Nephron progenitor cell (in vitro differentiated cells): ENCODE results near the gene ITPR1.
"Not testable (repeated sequence)": the region's sequence is repeated elsewhere in the genome, so short reads cannot be mapped to it uniquely, and the experiment has no call there.

ENCODE experiments used
- DNase-seq: peaks from one replicate; pipeline ENCODE4 v3.0.0; 2021
- H3K27ac Mint-ChIP-seq: 2 replicates; pipeline ENCODE4 v1.8.0; 2021; ENCODE audit warnings: mild to moderate bottlenecking, moderate library complexity, mixed read lengths
- H3K27me3 Mint-ChIP-seq: 2 replicates; pipeline ENCODE4 v1.8.0; 2021; ENCODE audit warnings: mild to moderate bottlenecking, low read depth, mixed read lengths; ENCODE audit not compliant: poor library complexity
- H3K36me3 Mint-ChIP-seq: 2 replicates; pipeline ENCODE4 v1.8.0; 2021; ENCODE audit warnings: low read depth, mixed read lengths
- H3K4me1 Mint-ChIP-seq: 2 replicates; pipeline ENCODE4 v1.8.0; 2021; ENCODE audit warnings: mixed read lengths
- H3K4me3 Mint-ChIP-seq: 2 replicates; pipeline ENCODE4 v1.8.0; 2021; ENCODE audit warnings: mild to moderate bottlenecking, moderate library complexity, mixed read lengths
- H3K9me3 Mint-ChIP-seq: 2 replicates; pipeline ENCODE4 v1.8.0; 2021; ENCODE audit warnings: mild to moderate bottlenecking, moderate library complexity, mixed read lengths
- CTCF ChIP-seq: fragments of 200-600 bp; sonication (generic); IDR thresholded peaks from 2 replicates; pipeline ENCODE4 v1.5.0; 2021; ENCODE audit warnings: antibody characterized with exemption

ITPR1 gene

GRCh38 chr3:4493014-4493940, at the start of gene ITPR1:
TSS of gene ITPR1 (plus strand) at chr3:4493348. CDS start at chr3:4516492, 23,144 bp downstream.
- Mint-ChIP-seq H3K9me3 (no peaks in the 10 kb centered on the region), H3K27me3 (peaks cover 3% of the 10 kb centered on the region)

GRCh38 chr3:4447295-4447999, 45.7 kb upstream of the ITPR1 start:
- Mint-ChIP-seq H3K9me3 (no peaks in the 10 kb centered on the region), H3K27me3 (peaks cover 3% of the 10 kb centered on the region), H3K4me1 (peaks cover 25% of the 10 kb centered on the region), H3K4me3 (no peak overlapping the region), H3K36me3 (peaks cover 48% of the 10 kb centered on the region), H3K27ac (no peak overlapping the region)
- no peak for TF ChIP-seq CTCF
- DNase-seq, result no peak

More at GRCh38 chr3:4493014-4493940, at the start of gene ITPR1:
- Mint-ChIP-seq H3K4me3 (peak within 1 kb of the TSS; percentile 97), H3K27ac (peak within 1 kb of the TSS; percentile 91), H3K4me1 (peaks cover 63% of the 10 kb centered on the region), H3K36me3 (peaks cover 29% of the 10 kb centered on the region)
- DNase-seq, result peak; percentile 98
- TF ChIP-seq CTCF, result no peak

- DNase-seq, result no peak
- Mint-ChIP-seq H3K27me3 (peaks cover 3% of the 10 kb centered on the region), H3K27ac (peak overlapping the region; percentile 34), H3K4me1 (peaks cover 25% of the 10 kb centered on the region), H3K9me3 (no peaks in the 10 kb centered on the region), H3K4me3 (no peak overlapping the region), H3K36me3 (peaks cover 45% of the 10 kb centered on the region)
- TF ChIP-seq CTCF, result no peak
Measured at GRCh38 chr3:4448187-4448586, 45.0 kb upstream of the ITPR1 start.

- Mint-ChIP-seq H3K4me3 (no peak overlapping the region), H3K9me3 (no peaks in the 10 kb centered on the region), H3K27me3 (peaks cover 3% of the 10 kb centered on the region), H3K27ac (no peak overlapping the region), H3K36me3 (peaks cover 35% of the 10 kb centered on the region), H3K4me1 (peaks cover 25% of the 10 kb centered on the region)
- DNase-seq, result no peak
- no peak for TF ChIP-seq CTCF
Measured at GRCh38 chr3:4449043-4449805, 43.9 kb upstream of the ITPR1 start.

- Mint-ChIP-seq H3K4me1 (no peaks in the 10 kb centered on the region), H3K9me3 (no peaks in the 10 kb centered on the region), H3K36me3 (peaks cover 26% of the 10 kb centered on the region), H3K4me3 (no peak overlapping the region), H3K27me3 (no peaks in the 10 kb centered on the region), H3K27ac (no peak overlapping the region)
- no peak for TF ChIP-seq CTCF
- DNase-seq, result no peak
Measured at GRCh38 chr3:4454142-4454541, 39.0 kb upstream of the ITPR1 start.

- not testable (repeated sequence) for H3K4me3 Mint-ChIP-seq, DNase-seq, H3K9me3 Mint-ChIP-seq, H3K4me1 Mint-ChIP-seq, H3K27me3 Mint-ChIP-seq, H3K27ac Mint-ChIP-seq
- H3K36me3 Mint-ChIP-seq, result peaks cover 15% of the 10 kb centered on the region
Measured at GRCh38 chr3:4456780-4457179, 36.4 kb upstream of the ITPR1 start.
